KOPT-K1 (cell line): ENCODE measurements around the gene TMEM131L.
"Not testable (repeated sequence)": the region's sequence is repeated elsewhere in the genome, so short reads cannot be mapped to it uniquely, and the experiment has no call there.

ENCODE experiments used
- H3K27ac ChIP-seq: fragments of 200-600 bp; sonication (generic); 2 replicates; pipeline ENCODE4 v1.5.1; 2016; ENCODE audit warnings: antibody characterized with exemption, mild to moderate bottlenecking, low read depth, low read length; ENCODE audit not compliant: poor library complexity, severe bottlenecking
- H3K36me3 ChIP-seq: fragments of 200-600 bp; sonication (generic); 2 replicates; pipeline ENCODE4 v1.5.1; 2017; ENCODE audit warnings: antibody characterized with exemption, mild to moderate bottlenecking, low read length, moderate library complexity; ENCODE audit not compliant: insufficient read depth
- H3K9me3 ChIP-seq: fragments of 200-600 bp; sonication (generic); 2 replicates; pipeline ENCODE4 v1.5.1; 2017; ENCODE audit warnings: antibody characterized with exemption, low read length, mild to moderate bottlenecking; ENCODE audit not compliant: insufficient read depth, poor library complexity, severe bottlenecking

The TMEM131L gene

DNA sequence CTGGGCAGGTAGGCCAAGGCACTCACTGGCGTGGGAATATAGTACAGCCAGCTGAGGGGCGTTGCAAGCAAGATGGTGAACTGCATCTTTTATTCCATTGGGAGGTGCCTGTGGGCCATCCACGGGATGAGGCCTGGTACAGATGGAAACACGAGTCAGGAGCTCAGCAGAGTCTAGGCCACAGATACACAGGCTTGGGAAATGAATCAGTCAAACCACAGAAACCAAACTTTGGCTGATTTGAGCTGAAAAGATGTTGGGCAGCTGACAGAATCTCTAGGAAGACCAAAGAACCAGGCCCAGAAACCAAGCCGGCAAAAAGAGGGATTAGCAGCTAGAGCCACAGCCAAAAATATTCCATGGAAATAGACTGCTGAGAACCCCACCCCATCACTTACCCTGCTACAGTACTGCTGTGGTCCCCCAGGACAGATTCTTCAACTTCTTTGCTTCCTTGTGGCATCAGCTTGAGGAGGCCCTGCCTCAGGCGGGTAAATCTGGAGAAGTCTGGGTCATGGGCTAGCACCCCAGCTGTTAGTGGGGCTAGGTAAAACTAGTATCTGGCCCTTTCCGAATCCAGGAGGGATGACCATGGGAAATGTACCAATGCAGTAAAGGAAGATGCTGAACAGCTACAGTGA lies 75.4 kb downstream of the TMEM131L start:
- peaks cover 54% of the 10 kb centered on the region for H3K36me3 ChIP-seq
- no peaks in the 10 kb centered on the region for H3K9me3 ChIP-seq
- peak overlapping the region; percentile 16 for H3K27ac ChIP-seq

DNA sequence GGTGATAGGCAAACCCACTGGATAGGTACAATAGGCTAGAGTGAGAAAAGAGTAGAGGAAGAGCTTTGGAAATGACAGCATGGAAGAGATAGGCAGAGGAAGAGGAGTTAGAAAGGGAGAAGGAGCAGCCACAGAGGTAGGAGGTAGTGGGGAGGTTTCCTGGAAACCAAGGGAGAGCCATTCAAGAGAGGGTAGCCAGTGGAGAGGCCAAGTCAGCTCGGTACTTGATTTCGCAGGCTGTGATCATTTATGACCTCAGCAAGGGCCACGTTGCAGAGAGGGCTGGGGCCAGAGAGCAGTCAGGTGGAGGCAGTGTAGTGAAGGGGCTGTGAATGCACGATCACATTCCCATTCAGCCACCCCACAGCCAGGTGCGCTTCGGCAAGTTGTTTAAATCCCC lies 76.0 kb downstream of the TMEM131L start:
- Histone ChIP-seq H3K36me3 (peaks cover 49% of the 10 kb centered on the region), H3K27ac (peak overlapping the region; percentile 16), H3K9me3 (no peaks in the 10 kb centered on the region)

DNA sequence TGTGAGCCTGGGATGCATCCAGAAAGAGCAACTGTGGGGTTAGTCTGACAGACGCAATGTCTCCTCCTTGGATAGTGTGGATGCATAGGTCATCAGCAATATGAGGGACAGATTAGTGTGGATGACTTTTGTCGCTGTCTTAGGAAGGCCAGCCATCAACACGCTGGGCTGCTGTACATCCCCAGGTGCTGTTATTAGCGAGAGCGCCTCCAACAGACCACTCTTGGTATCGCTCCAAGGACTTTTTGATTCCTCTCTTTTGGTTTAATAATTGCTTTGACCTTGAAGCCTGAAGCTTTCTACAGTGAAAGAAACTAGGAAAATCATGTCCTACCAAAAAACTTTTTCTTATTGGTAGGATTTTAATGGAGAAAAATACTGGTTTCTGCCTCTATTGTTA lies 76.7 kb downstream of the TMEM131L start:
- no peaks in the 10 kb centered on the region for H3K9me3 ChIP-seq
- H3K36me3 ChIP-seq, result peaks cover 42% of the 10 kb centered on the region
- no peak overlapping the region for H3K27ac ChIP-seq

DNA sequence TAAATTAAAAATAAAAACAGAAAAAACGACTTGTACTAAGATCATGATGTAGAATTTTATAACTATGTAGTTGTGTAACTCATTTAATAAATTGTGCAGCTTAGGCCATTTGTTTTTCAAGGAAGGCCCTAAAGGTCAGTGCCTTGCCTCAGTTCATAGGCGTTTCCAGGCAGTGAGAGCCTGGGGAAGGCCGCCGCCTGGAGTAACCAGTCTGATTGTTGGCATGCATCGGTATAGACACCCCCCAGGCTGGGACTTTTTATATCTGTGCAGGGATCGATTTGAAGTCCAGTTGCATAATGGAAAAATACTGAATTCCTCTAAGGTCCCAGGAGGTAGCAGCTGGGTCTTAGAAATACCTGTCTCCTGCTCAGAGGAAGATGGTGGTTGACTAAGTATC lies 77.2 kb downstream of the TMEM131L start:
- Histone ChIP-seq H3K36me3 (peaks cover 37% of the 10 kb centered on the region), H3K9me3 (no peaks in the 10 kb centered on the region), H3K27ac (no peak overlapping the region)

DNA sequence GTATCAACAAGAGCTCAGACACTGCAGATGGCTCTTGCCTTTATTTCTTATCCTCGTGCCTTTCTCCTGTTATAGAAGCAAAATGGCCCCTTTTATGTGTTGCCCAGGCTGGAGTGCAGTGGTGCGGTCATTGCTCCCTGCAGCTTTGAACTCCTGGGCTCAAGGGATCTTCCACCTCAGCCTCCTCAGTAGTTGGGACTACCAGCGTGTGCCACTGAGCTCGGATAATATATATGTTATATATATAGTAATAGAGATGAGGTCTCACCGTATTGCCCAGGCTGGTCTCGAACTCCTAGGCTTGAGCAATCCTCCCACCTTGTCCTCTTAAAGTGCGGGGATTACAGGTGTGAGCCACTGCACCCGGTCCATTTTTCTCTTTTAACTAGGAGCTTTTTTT lies 79.7 kb downstream of the TMEM131L start:
- no peaks in the 10 kb centered on the region for H3K9me3 ChIP-seq
- H3K27ac ChIP-seq, result no peak overlapping the region
- peaks cover 37% of the 10 kb centered on the region for H3K36me3 ChIP-seq

DNA sequence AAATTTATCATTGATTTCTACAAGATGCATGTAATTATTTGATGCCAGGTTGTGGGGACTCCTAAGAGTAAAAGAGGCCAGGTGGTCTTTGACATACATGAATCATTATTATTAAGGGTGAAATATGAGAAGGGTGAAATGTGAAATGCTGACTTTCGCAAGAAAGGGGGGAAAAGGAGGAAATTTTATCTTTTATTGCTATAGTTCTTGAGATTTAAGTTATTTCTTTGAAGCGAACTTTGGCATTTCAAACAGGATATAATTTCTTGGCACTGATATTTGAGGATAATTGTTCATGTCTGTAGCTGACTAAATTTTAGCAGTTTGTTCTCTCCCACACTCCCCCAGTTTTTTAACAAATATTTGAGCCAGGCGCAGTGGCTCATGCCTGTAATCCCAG lies 80.1 kb downstream of the TMEM131L start:
- H3K9me3 ChIP-seq, result no peaks in the 10 kb centered on the region
- H3K27ac ChIP-seq, result no peak overlapping the region
- H3K36me3 ChIP-seq, result peaks cover 41% of the 10 kb centered on the region

DNA sequence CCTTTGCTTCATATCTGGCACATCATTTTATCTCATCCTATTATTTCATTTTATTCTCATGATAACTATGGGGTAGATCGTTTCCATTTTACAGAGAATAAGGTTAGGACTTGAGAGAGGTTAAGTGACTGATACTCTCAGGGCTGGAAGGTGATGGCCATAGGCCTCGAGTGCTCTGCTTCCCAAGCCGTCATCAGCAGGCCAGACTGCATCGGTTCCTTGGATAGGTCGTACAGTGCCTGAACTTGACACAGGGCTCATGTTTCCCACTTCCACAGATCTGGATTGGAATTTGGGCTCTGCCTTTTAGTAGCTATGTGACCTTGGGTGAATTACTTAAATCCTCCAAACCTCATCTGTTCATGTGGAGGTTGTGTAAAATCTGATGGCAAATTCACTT lies 81.4 kb downstream of the TMEM131L start:
- no peak overlapping the region for H3K27ac ChIP-seq
- peaks cover 49% of the 10 kb centered on the region for H3K36me3 ChIP-seq
- H3K9me3 ChIP-seq, result no peaks in the 10 kb centered on the region

DNA sequence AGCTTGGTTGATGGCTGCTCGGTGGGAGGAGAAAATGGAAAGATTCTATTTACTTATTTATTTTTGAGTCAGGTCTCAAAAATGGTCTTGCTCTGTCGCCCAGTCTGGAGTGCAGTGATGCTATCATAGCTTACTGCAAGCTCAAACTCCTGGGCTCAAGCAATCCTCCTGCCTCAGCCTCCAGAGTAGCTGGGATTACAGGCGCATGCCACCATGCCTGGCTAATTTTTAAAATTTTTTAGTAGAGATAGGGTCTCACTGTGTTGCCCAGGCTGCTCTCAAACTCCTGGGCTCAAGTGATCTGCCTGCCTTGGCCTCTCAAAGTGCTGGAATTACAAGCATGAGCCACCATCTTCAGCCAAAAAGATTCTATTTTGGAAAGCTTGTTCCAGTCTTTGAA lies 82.7 kb downstream of the TMEM131L start:
- peaks cover 45% of the 10 kb centered on the region for H3K36me3 ChIP-seq
- H3K27ac ChIP-seq, H3K9me3 ChIP-seq: not testable (repeated sequence)

DNA sequence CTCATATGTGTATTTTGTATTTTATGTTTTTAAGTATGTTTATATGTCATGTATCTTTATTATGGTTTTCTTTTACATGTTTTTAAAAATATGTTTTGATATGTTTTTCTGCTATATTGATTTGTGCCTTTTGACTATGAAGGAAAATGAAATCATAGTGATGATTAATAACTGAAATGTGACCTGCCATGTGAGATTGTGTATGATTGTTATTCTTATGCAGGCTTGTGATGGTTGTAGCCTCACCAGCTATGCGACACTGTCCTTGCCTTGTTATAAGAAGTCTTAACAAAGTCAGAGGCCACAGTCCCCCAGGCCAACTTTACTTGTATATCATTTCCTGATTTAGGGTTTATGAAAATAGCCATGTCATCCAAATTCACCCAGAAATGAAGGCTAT lies 83.2 kb downstream of the TMEM131L start:
- H3K9me3 ChIP-seq, result no peaks in the 10 kb centered on the region
- H3K36me3 ChIP-seq, result peaks cover 44% of the 10 kb centered on the region
- H3K27ac ChIP-seq, result no peak overlapping the region

DNA sequence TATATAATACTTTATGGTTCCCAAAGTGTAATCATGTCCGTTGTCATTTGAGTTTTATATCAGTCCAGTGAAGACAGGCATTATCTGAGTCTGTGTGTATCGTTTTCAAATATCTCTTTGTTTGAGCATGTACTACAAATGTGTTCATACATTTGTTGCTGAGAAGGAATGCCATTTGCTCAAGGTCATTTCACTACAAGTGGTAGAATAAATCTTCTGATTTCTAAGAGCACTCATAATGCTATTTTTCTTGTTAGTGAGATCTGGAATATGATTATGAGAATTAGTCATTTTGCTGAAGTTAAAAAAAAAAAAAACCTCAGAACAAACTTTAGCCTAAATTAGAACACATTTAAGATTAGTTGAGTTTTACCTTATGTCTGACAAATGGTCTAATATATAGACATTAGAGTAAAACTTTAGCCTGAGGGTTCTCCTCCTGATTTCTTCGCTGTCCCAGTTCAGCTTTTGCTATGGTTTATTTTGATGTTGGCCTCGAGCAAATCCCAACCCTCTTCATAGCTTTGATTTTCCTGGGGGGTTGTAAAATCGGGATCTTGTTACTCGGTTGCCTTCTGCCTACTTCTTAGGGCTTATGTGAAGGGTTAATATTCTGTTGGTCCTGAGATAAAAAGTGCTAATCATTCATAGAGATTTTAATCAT lies 87.1 kb downstream of the TMEM131L start:
- Histone ChIP-seq H3K36me3 (peaks cover 76% of the 10 kb centered on the region), H3K27ac (no peak overlapping the region), H3K9me3 (no peaks in the 10 kb centered on the region)

DNA sequence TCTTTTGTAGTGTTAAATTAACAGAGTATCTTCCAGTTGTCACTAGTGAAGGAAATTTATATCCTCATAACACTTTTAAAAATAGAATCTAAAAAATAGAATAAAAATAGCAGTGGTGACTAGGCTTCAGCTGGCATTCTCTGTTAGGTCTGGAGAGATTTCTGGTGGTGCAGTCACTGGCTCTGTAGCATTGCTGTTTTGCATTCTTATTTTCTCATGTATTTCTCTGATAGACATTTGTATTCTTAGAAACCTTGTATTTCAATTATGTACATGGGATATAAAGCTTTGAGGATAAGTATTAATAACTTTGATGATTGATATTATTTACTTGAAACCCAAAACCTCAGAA lies 87.6 kb downstream of the TMEM131L start:
- Histone ChIP-seq H3K36me3 (peaks cover 81% of the 10 kb centered on the region), H3K27ac (no peak overlapping the region)

DNA sequence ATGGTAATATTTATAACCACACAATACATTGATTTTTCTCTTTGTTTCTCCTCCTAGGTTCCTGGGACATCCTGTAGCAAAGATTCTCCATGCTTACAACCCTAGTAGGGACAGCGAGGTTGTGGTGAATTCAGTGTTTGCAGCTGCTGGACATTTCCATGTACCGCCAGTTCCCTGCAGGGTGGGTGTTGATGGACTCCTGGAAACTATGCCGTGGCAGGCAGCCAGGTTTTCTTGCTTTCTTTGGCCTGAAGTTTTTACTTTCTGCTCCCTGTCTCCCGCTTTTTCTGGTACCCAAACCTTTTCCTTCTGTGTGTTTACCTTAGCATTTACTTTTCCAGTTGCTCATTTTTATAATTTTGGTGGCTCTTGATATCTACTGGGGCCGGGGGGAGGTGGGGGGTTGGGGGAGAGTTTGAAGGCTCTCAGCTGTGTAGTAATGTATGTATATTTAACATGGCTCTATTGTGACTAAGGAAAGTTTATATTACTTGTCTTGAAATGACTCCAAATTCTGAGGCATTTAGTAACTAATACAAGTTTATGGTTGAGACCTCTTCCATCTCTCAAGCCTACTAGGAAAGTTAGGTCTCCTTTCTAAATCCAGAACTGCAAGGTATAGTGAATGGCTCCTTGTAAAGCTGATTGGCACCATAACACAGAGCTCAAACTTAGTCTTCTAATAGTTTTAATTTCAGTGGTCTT lies 89.7 kb downstream of the TMEM131L start:
- peaks cover 12% of the 10 kb centered on the region for H3K9me3 ChIP-seq
- H3K27ac ChIP-seq, result no peak overlapping the region
- H3K36me3 ChIP-seq, result peaks cover 93% of the 10 kb centered on the region

More for the DNA sequence above, 87.6 kb downstream of the TMEM131L start:
- H3K9me3 ChIP-seq, result no peaks in the 10 kb centered on the region

DNA sequence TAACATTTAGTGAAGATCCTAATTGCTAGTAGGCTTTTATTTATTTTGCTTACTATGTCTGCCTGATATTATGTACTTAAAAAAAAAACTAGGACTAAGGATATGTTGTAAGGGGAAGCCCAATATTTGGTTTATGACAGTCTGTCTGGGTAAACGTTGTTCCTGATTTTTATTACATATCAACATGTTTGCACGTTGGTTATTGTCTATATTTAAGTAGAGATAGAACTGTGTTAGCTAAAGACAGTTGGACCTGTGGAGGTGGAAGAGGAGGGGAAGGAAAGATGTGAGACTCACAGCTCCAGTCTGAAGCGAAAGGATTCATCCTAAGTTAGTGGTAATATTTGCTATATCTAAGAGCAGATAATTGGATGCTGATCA lies 90.3 kb downstream of the TMEM131L start:
- H3K36me3 ChIP-seq, result peaks cover 93% of the 10 kb centered on the region
- H3K27ac ChIP-seq, result no peak overlapping the region

DNA sequence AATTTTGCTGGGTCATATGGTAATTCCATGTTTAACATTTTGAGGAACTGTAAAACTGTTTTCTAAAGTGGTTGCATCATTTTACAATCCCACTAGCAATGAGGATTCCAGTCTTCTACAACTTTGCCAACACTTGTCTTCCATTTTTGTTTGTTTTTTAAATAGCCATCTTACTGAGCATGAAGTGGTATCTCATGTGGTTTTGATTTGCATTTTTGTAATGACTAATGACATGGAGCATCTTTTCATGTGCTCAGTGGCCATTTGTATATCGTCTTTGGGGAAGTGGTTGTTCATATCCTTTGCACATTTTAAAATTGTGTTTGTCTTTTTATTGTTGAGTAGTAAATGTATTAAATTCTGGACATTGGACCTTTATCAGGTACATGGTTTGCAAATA lies 94.7 kb downstream of the TMEM131L start:
- H3K9me3 ChIP-seq, result peaks cover 21% of the 10 kb centered on the region
- H3K27ac ChIP-seq, result no peak overlapping the region
- H3K36me3 ChIP-seq, result peaks cover 93% of the 10 kb centered on the region

More for the DNA sequence above, 90.3 kb downstream of the TMEM131L start:
- peaks cover 18% of the 10 kb centered on the region for H3K9me3 ChIP-seq

DNA sequence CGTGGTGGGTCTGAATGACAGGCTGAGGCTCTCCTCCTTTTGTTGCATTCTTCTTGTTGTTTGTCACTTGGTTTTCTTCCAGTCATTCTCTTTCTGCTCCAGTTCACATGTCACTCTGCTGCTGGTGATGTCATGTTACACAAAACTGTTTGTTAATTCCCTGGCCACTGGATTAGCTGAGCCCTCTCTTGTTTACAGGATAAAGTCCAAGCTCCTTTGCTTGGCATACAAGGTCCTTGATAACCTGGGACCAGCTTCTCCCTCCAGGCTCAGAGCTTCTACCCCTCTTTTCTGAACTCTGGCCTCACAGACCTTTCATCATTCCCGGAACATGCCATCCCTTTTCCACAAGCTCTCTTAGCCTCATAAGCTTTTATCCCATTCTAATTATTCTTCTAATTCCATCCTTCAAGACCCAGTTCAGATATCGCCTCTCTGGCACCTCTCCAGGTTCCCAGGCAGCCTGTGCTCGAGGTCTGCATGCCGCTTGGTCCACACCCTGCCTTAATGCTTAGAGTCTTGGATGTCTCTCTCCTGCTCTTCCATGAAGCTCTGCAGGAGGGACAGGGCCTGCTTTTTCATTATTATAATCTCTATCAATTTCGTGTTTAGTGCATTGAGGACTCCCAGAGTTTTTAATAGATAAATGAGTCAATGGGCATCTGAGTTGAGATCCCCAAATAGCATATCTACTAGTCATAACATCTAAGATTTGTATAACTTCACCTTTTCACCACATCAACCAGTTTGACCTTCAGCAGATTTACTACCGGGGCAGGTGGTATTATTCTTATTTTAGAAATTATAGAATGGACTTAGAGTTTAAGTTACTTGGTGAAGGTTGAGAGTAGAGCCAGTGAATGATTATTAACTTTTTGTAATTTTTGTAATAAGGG lies 98.7 kb downstream of the TMEM131L start:
- Histone ChIP-seq H3K36me3 (peaks cover 89% of the 10 kb centered on the region), H3K27ac (no peak overlapping the region)

More for the DNA sequence above, 98.7 kb downstream of the TMEM131L start:
- H3K9me3 ChIP-seq, result peaks cover 16% of the 10 kb centered on the region
